Suppressor macrophage (primary cell): ENCODE results near the gene TCTA.

Source experiments
- DNase-seq, 4 experiments: peaks; one replicate each; pipeline ENCODE4 v3.0.0-alpha.2; 2020 to 2022

TCTA gene

DNA sequence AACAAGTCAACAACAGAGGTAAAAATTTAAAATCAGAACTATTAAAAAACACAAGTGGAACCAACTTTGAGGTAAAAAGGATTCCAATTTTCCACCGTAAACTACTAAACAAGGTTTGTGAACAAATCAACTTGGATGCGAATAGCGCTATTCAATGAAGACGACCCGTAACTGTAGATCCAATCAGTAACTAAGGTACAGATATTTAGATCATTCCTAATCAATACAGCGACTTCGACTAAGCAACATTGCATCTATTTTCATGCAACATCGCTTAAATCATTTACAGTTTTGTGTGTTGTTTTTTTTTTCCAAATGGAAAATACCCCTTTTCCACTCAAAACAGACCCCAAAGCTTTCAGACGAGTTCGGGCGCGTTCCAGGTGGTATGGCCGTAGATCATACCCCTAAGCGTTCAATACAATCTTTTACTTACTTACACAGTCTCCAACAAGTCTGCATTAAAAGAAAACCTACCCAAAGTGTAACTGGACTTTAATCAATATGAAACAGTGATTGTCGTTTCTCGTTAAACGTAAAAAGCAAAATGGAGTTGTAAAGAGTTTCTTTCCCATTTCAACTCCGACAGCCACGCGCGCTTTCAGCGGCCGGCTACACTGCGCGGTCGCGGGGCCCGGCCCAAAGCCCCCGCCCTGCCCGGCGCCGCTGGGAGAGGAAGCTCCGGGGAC is 1.2 kb upstream of the TCTA start:
- DNase-seq, result peak in 1 of 4 experiments; percentile 81

- peak in 3 of 4 experiments; percentile 83 to 92 (median 87) for DNase-seq
These were observed 672 bp upstream of the TCTA start for GRCh38 chr3:49411535-49411967.

DNA sequence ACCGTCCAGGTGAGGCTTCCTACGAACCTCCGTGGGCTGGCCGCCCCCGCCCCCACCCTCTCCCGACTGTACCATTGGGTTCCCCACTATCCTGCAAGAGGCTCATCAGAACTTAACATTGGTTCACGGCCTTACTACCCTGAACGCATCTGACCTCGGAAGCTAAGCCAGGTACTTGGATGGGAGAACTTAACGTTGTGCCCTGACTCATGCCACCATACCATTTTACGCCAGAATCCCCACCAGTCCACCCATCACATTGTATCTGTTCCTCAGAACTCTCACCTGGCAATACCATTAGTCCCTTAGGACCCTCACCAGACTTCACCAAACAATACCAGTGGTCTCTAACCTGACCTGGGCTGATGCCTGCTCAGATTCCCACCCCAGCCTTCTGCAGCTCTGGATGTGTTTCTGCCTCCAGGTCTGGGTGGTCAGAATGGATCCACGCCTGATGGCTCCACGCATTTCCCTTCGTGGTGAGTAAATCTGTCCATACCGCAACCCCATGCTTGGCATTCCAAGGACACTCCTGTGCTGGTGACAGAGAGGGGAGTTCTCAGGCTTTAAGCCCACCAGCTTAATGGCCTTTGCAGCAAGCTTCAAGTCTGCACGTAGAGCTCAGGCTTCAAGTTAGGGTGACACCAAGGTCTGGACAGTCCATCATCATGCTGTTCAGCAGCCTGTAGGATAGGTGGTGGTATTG is 562 bp downstream of the TCTA start:
- no peak for DNase-seq

- no peak for DNase-seq
These were observed 1.1 kb downstream of the TCTA start for GRCh38 chr3:49413338-49413734.

DNA sequence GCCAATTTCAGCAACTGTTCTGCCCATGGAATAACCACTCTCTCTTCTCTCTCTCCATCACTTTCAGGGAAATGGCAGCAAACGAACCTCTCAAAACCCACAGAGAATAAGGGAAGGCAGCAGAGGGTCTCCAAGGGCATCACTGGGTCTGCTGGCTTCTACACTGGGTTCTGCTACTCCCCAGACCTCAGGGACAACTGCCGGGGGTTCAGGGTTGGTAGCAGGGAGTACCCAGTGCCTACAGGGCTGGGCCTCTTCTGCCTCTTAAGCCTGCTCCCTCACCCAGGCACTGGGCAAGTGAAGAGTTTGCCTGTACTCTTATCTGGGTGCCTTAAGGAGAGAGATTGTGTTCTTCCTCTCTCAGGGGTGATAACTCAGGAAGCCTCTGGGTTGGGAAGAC is 2.5 kb downstream of the TCTA start:
- no peak for DNase-seq

GRCh38 chr3:49415931-49416601 is 3.8 kb downstream of the TCTA start:
- DNase-seq, result peak; percentile 35 to 62 (median 52)

- no peak for DNase-seq
These were observed 4.6 kb downstream of the TCTA start for GRCh38 chr3:49416867-49417266.

DNA sequence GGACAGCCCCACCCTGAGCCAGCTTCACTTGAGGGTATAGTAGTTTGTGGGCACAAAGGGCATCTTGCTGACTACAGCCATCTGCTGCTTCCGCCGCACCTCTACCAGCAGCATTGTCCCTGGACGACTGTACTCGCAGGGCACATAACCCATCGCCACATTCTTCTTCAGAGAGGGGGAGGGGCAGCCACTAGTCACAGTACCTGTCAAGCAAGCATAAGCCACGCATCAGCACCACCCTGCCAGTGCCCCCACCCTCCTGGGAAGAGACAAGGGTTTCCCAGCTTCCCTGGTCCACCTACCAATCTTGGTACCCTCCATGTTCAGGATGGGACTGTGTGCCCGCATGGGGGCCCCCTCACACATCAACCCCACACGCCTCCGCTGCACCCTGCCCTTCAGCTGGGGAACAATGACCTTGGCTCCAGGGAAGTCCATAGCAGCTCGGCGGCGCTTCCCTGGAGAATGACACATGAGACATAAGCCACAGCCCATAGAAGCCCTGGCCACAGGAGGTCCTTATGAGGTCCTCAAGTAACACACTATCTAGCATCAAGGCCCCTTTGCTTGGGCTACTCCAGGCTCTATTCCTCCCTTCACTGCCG is 5.4 kb downstream of the TCTA start:
- DNase-seq, result no peak

DNA sequence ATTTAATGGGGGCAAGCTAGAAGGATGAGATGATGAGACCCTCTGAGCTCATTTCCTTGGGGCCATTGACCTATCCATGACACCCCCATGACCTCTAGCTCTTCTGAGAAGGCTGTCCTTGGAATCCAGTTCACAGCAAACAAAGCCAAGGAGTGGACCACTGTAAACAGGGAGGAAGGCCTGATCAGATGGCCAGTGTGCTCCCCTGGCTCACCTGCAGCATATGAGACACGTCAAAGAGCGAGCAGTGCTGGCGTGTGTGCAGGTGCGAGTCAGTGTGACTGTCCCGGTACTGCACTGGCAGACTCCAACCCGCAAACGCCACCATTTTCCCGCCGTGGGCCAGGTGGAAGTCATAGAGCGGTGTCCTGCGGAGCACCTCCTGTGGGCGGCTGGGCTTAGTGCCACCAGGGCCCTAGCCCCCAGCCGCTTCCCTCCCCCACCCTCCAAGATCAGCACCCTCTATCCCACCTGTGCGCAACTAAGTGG is 9.7 kb downstream of the TCTA start:
- no peak for DNase-seq

DNA sequence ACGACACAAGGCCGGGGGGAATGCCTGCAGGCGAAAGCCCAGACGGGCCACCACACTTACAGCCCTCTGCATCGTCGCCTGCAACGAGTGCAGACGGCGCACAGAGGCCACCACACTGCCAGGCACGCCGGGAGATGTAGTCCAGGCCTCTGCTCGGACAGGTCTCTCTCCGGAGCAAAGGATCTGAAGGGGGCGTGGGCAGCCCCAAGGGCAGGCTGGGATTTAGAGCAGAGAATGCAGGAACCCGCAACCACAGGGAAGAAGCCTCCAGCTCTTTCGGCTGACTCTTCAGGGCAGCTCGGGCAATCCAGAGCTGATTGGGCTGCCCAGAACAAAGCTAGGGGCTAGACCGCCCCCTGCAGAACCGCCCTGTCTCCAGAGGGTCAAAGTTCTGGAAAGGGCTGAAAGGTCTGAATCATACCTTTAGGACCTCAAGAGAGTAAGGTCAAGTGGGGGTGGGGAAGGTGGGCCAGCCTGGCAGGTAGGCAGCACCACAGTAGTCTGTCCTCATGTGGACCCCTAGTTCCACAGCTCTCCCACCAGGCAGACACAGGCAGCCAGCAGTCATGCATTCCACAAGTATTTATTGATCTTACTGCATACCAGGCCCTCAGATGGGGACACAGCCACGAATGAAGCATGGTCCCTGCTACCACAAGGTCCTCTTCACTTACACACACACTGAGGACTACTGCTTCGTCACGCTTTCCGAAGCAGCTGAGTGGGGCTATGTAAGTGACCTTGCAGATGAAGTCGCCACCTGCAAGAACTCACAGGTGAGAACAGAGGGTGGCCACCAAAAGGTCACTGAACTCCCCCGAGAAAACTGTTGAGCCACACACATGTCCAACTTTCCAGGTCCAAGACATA is 10.4 kb downstream of the TCTA start, which contains the start of gene AMT:
TSS of gene AMT (minus strand) at position 95 of the 870 bp plus-strand sequence. CDS start at position 72, 23 bp downstream.
- DNase-seq, result peak; percentile 43 to 73 (median 61)

DNA sequence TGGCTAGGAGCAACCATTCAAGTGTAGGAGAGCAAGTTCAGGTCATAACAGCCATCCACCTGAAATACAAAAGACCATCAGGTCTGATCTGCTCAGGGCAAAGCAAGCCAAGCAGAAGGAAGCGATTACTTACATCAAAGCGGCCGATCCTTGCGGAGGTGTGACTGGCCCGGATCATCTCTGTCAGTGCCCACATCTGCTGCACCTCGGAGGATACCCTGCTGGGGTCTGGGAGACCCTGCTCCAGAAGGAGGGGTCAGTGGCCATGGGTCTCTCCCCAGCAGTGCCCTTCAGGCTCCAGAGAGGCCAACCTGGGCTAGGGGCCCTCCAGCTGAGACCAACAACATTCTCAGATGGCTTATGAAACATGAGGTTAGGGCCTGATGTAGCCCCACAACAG is 12.6 kb downstream of the TCTA start:
- no peak for DNase-seq

DNA sequence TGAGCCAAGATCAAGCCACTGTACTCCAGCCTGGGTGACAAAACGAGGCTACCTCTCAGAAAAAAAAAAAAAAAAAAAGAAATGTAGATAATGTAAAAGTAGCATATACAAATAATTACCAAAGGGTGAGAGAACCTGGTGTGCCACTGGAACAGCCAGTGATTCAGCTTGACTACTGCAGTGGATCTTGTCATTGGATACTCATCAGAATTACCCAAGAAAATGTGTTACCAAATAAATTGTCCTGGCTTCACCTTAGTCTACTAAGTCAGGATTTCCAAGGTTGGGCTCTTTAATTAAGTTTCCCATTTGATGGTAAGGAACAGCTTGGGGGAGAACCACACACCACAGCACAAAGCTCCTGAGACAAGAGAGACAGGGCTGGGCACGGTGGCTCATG is 15.4 kb downstream of the TCTA start:
- peak in 1 of 4 experiments; percentile 25 for DNase-seq

DNA sequence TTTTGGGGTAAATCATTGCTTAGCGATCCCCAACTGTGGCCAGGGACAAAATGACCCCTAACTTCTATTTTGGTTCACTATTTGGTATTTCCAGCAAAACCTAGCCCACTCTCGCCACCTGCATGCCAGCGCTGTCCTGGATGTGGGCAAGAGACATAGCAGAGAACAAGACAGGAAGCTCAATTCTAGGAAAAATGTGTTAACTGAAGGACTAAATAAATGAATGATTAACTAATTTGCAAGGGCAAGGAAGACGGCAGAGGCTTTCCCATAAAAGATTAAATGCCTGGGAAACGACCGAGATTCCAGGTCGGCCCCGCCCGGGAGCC is 16.5 kb downstream of the TCTA start:
- DNase-seq, result no peak

GRCh38 chr3:49434731-49435130 is 22.5 kb downstream of the TCTA start:
- peak; percentile 73 to 90 (median 78) for DNase-seq

DNA sequence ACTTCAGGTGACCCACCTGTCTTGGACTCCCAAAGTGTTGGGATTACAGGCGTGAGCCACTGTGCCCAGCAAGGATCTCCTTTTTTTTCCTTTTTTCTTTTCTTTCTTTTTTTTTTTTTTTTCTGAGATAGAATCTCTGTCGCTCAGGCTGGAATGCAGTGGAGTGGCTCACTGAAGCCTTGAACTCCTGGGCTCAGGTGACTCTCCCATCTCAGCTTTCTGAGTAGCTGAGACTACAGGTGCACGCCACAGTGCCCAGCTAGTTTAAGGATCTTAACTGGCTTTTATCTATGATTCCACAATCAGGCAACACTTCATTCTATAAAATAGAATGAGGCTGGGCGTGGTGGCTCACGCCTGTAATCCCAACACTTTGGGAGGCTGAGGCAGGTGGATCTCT is 33.2 kb downstream of the TCTA start:
- no peak for DNase-seq

- DNase-seq, result no peak
These were observed 41.4 kb downstream of the TCTA start for GRCh38 chr3:49453621-49454020.

- DNase-seq, result no peak
These were observed 42.2 kb downstream of the TCTA start for GRCh38 chr3:49454458-49454857.

GRCh38 chr3:49454898-49455681 is 42.9 kb downstream of the TCTA start:
- peak in 2 of 4 experiments; percentile 19 to 24 for DNase-seq

DNA sequence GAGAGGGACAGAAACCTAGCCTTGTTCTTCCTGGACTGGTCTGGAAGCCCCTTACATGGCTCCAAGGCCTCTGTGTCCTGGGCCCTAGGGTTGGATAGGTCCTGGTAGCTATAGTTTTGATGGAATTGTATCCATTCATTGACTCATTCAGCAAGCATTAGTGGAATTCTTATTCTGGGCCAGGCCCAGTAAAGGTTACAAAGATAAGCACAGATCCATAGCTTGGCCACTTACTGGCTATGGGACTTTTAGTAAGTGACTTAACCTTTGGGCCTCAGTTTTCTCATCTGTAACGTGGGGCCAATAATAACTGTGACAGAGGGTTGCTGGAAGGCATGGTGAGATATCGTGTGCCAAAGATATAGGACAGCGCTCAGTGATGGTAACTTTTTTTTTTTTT is 44.2 kb downstream of the TCTA start:
- DNase-seq, result no peak

DNA sequence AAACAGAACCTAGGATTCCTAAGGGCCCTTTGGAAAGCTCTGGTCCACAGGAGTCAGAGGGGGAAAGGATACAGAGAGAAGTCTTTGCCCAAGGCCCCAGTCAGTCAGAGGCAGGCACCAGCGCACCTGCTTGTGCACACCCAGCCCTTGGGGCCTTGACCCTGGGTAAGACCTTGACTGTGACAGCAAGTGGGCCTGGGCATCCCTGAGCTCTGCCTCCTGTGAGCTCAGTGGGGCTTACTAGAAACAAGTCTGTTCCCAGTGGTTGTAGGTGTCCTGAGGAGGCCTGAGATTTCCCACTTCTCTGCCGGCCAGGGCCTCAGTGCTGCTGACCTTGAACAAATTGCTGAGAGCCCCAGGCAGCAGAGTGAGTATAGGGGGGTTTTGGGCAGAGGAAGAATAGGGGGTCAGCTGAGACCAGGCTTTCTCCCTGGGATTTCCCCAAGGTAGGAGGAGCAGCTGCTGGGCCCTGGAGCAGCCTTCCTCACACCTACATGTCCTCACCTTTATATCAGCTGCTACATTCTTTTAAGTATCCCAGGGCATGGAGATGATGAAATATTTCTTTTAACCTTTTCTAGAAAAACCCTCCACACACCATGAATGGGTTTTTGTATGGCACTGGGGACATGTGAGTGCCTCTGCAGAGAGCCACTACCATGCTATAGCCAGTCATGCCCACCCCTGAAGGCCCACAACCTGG is 48.1 kb downstream of the TCTA start:
- DNase-seq, result no peak

DNA sequence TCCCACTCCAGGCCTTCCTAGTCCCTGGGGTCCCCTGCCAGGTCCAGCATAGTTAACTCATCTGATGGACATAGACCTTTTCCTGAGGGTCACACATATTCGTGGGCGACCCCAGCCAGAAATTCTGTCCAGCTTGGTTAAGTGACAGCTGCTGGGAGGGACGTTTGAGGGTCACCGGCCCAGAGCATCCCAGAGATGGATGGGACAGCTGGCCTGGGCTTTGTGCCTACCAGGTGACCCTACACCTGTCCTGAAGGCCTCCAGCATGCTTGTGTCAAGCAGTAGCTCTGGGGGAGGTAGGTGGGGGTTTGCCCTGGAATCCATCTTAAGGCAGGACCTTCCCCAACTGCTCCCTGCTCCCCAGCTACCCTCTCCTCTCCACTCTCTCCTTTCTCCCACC is 48.7 kb downstream of the TCTA start:
- no peak for DNase-seq
